GM12878 (cell line): ENCODE data around the gene YIF1B. TPM values are rescaled to one million over a fixed set of nuclear protein-coding genes. Genes with fewer than 3 reads are reported as not detected.
A peak's percentile ranks its signal among the peaks of the same experiment; 100 is the strongest.

Experiments
- ATAC-seq: fragments of 200-7000 bp; cut with Tn5 transposase; 3 replicates; pipeline ENCODE4 v1.9.1; 2020; ENCODE audit warnings: mild to moderate bottlenecking, moderate library complexity
- BruUV-seq: library from RNA; stranded (reverse); fragments of 400-500 nt; replicated peaks from 2 replicates; lab custom pipeline; 2021; lab: Mats Ljungman, UMichigan
- CTCF ChIA-PET: fragments of 300-600 bp; sonication (Branson Sonifier 250); formaldehyde crosslinking; extraction: SDS; loops from one replicate; lab custom pipeline; 2021; ENCODE audit warnings: inconsistent platforms; lab: Yijun Ruan, JAX
- POLR2A ChIA-PET: fragments of 350-600 bp; formaldehyde crosslinking; extraction: SDS; loops from one replicate; lab custom pipeline; 2021; ENCODE audit warnings: inconsistent platforms; lab: Charles Lee
- RAD21 ChIA-PET: fragments of 300-600 bp; sonication (Branson Sonifier 250); formaldehyde crosslinking; loops from one replicate; lab custom pipeline; 2023; ENCODE audit warnings: antibody characterized with exemption; ENCODE audit not compliant: unreplicated experiment; lab: Charles Lee
- SMC1A ChIA-PET: fragments of 300-600 bp; sonication (Branson Sonifier 250); formaldehyde crosslinking; loops from one replicate; lab custom pipeline; 2023; ENCODE audit not compliant: unreplicated experiment, uncharacterized antibody; lab: Charles Lee
- DNase-seq: peaks from one replicate; pipeline ENCODE4 v3.0.0-alpha.2; 2011; ENCODE audit warnings: low read depth, low spot score
- FAIRE-seq: peaks from 3 replicates; lab custom pipeline; 2011; peaks lifted over from hg19 to GRCh38; lab: Jason Lieb, UNC
- H2AFZ ChIP-seq: 2 replicates; pipeline ENCODE4 v1.6.0; 2011; ENCODE audit warnings: low read depth, low read length, control low read depth; ENCODE audit not compliant: control insufficient read depth
- H3K27ac ChIP-seq: 2 replicates; pipeline ENCODE4 v1.5.1; 2011; ENCODE audit warnings: control low read depth; ENCODE audit not compliant: control insufficient read depth, insufficient read depth
- H3K27me3 ChIP-seq, 2 experiments: replicated peaks in 1 of 2; 2 replicates each; pipeline versions ENCODE4 v1.6.0 to v1.6.1; 2011; ENCODE audit warnings: low read length in 1 of 2; ENCODE audit not compliant: control insufficient read depth in 2 of 2, insufficient read depth in 2 of 2
- H3K36me3 ChIP-seq, 2 experiments: 2 replicates each; pipeline ENCODE4 v1.5.1; 2011; ENCODE audit warnings: low read length in 1 of 2; ENCODE audit not compliant: control insufficient read depth in 2 of 2, insufficient read depth in 2 of 2
- H3K4me1 ChIP-seq: 2 replicates; pipeline ENCODE4 v1.6.1; 2011; ENCODE audit warnings: mild to moderate bottlenecking, low read length, moderate library complexity, mixed read lengths; ENCODE audit not compliant: control insufficient read depth, insufficient read depth
- H3K4me2 ChIP-seq: 2 replicates; pipeline ENCODE4 v1.6.0; 2011; ENCODE audit warnings: control low read depth; ENCODE audit not compliant: control insufficient read depth, insufficient read depth
- H3K4me3 ChIP-seq: fragments of 200-600 bp; sonication (generic); 2 replicates; pipeline ENCODE4 v1.5.1; 2016
- H3K79me2 ChIP-seq: 2 replicates; pipeline ENCODE4 v1.6.0; 2011; ENCODE audit warnings: low read length; ENCODE audit not compliant: control insufficient read depth, insufficient read depth
- H3K9ac ChIP-seq: 2 replicates; pipeline ENCODE4 v1.8.0; 2011; ENCODE audit warnings: low read length, control low read depth, mixed read lengths; ENCODE audit not compliant: control insufficient read depth, insufficient read depth
- H3K9me3 ChIP-seq: replicated peaks from 3 replicates; pipeline ENCODE4 v1.5.1; 2011; ENCODE audit warnings: mild to moderate bottlenecking, low read length; ENCODE audit not compliant: control insufficient read depth, insufficient read depth
- H4K20me1 ChIP-seq: 2 replicates; pipeline ENCODE4 v1.6.0; 2011; ENCODE audit not compliant: control insufficient read depth, insufficient read depth
- CEBPZ ChIP-seq: fragments of 150-350 bp; IDR thresholded peaks from 2 replicates; pipeline ENCODE4 v1.6.1; 2016; ENCODE audit warnings: low read depth, low read length
- DPF2 ChIP-seq: fragments of 450-650 bp; IDR thresholded peaks from 2 replicates; pipeline ENCODE4 v1.6.1; 2017; ENCODE audit warnings: mild to moderate bottlenecking
- FOXK2 ChIP-seq: fragments of 450-650 bp; IDR thresholded peaks from 2 replicates; pipeline ENCODE4 v1.6.1; 2017; ENCODE audit warnings: mild to moderate bottlenecking, moderate library complexity
- IKZF1 ChIP-seq: fragments of 450-650 bp; conservative IDR thresholded peaks from 2 replicates; pipeline ENCODE4 v1.6.1; 2017; ENCODE audit warnings: antibody characterized with exemption, mild to moderate bottlenecking
- LARP7 ChIP-seq: fragments of 450-650 bp; IDR thresholded peaks from 2 replicates; pipeline ENCODE4 v1.6.1; 2017; ENCODE audit warnings: mild to moderate bottlenecking
- MLLT1 ChIP-seq: fragments of 450-650 bp; IDR thresholded peaks from 2 replicates; pipeline ENCODE4 v1.6.1; 2016; ENCODE audit warnings: mild to moderate bottlenecking
- MTA2 ChIP-seq: fragments of 450-650 bp; IDR thresholded peaks from 2 replicates; pipeline ENCODE4 v1.6.1; 2016; ENCODE audit warnings: low read depth, mild to moderate bottlenecking, moderate library complexity
- MXI1 ChIP-seq: fragments of 150-350 bp; IDR thresholded peaks from 2 replicates; pipeline ENCODE4 v1.6.1; 2011; ENCODE audit warnings: low read depth, mild to moderate bottlenecking, inconsistent platforms, low read length, improper control_type of control experiment
- NBN ChIP-seq: fragments of 450-650 bp; IDR thresholded peaks from 2 replicates; pipeline ENCODE4 v1.6.1; 2016
- NR2F1 ChIP-seq: fragments of 450-650 bp; conservative IDR thresholded peaks from 2 replicates; pipeline ENCODE4 v1.6.1; 2017; ENCODE audit warnings: mild to moderate bottlenecking
- PKNOX1 ChIP-seq: fragments of 450-650 bp; IDR thresholded peaks from 2 replicates; pipeline ENCODE4 v1.6.1; 2016; ENCODE audit warnings: mild to moderate bottlenecking
- POLR2A ChIP-seq: IDR thresholded peaks from 2 replicates; pipeline ENCODE4 v1.6.1; 2011; ENCODE audit warnings: low read depth, mild to moderate bottlenecking, low read length
- RELB ChIP-seq: fragments of 450-650 bp; IDR thresholded peaks from 2 replicates; pipeline ENCODE4 v1.6.1; 2017; ENCODE audit warnings: low read depth, mild to moderate bottlenecking, moderate library complexity
- TBL1XR1 ChIP-seq: IDR thresholded peaks from 2 replicates; pipeline ENCODE4 v1.6.1; 2012; ENCODE audit warnings: low read depth, low read length, improper control_type of control experiment
- ZNF207 ChIP-seq: fragments of 450-650 bp; IDR thresholded peaks from 2 replicates; pipeline ENCODE4 v1.6.1; 2014; ENCODE audit warnings: antibody characterized with exemption, mild to moderate bottlenecking, borderline replicate concordance
- WGBS: methylation state at CpG from one replicate; pipeline ENCODE4 v1.1.6; 2016; ENCODE audit warnings: low lambda C conversion rate; ENCODE audit not compliant: insufficient replicate concordance, insufficient coverage; ENCODE audit errors: missing lambda C conversion rate; 5-methylcytosine and 5-hydroxymethylcytosine counted together
- in situ Hi-C: fragments of 300-500 bp; cut with MboI; formaldehyde crosslinking; loops from 9 replicates; pipeline ENCODE4 v1.14.3; 2018; ENCODE audit warnings: mixed read lengths
- intact Hi-C: fragments of 100-400 bp; cut with micrococcal nuclease; formaldehyde crosslinking; loops from one replicate; pipeline ENCODE4 v1.14.2; 2022; ENCODE audit not compliant: unreplicated experiment
- polyA plus RNA-seq, 11 experiments: library from polyadenylated mRNA; depleted of rRNA in 4 of 11; unstranded in 6 of 11; stranded (reverse) in 5 of 11; fragments of >200 nt; fragmentation: Nextera tagmentation in 4 of 11; fragmentation: Illumina TruSeq in 1 of 11; extraction: Ambion mirVana in 4 of 11; extraction: Trizol in 1 of 11; gene quantifications; 1 replicate in 1 of 11; 2 replicates in 10 of 11; pipeline versions ENCODE4 v1.2.1 to v1.2.3, GENCODE V29; 2011 to 2016; ENCODE audit warnings: inconsistent platforms in 2 of 11, missing spikeins in 2 of 11, low read depth in 1 of 11
- total RNA-seq, 4 experiments: library from RNA; depleted of rRNA in 3 of 4; stranded (reverse); fragments of >200 nt in 3 of 4; fragmentation: Illumina TruSeq in 1 of 4; extraction: Trizol in 1 of 4; gene quantifications; 2 replicates each; pipeline versions ENCODE4 v1.2.1 to v1.2.3, GENCODE V29; 2013 to 2021

The YIF1B gene
- total and polyA plus RNA-seq, 10 of the 15 experiments (the other 5 are each of a cell fraction or from before 2014, with no cell fraction given) = 1.3 to 106 (median 53.5) TPM

- TF ChIP-seq FOXK2 (no peak), DPF2 (no peak), CEBPZ (no peak), ZNF207 (no peak)
Observed at GRCh38 chr19:38337360-38337653, 21.6 kb upstream of the YIF1B start (continued).

- FAIRE-seq (peak; percentile 97), DNase-seq (peak; percentile 88), ATAC-seq (peak; percentile 77)
- POLR2A ChIA-PET = interaction anchor here (3.1 kb wide), 1 partner anchor 38 kb away, joined by 26 read pairs; the partner anchor contains the start of gene PSMD8
- 13% methylated on average over 33 of the region's 41 CpGs for WGBS
- H3K4me3 ChIP-seq = peak overlapping the region; percentile 79
- no peaks in the 10 kb centered on the region for H3K79me2 ChIP-seq
- H3K4me1 ChIP-seq = peaks cover 3% of the 10 kb centered on the region; the same call in 1 of the 2 replicates
- H3K27ac ChIP-seq = peak overlapping the region; percentile 91
- intact Hi-C loops = no loop called here
- H4K20me1 ChIP-seq = no peaks in the 10 kb centered on the region
- BruUV-seq = no TSS peak
- H2AFZ ChIP-seq = peak overlapping the region; percentile 96
- H3K4me2 ChIP-seq = peak overlapping the region; percentile 95
- RAD21 ChIA-PET = interaction anchor here (0.6 to 2.1 kb wide), 6 partner anchors 37 to 430 kb away, joined by 3 to 30 read pairs (median 6); partner anchors contain the start of genes FAM98C, PSMD8, SIPA1L3 and WDR87
- peak overlapping the region; percentile 70 for H3K9ac ChIP-seq
- no peaks in the 10 kb centered on the region for H3K27me3 ChIP-seq
- no peaks in the 10 kb centered on the region for H3K36me3 ChIP-seq
- H3K9me3 ChIP-seq = no peaks in the 10 kb centered on the region
- SMC1A ChIA-PET = interaction anchor here (0.7 to 3.3 kb wide), 6 partner anchors 37 to 429 kb away, joined by 3 to 21 read pairs (median 6); partner anchors contain the start of genes PSMD8 and SIPA1L3
- in situ Hi-C loops = loop anchor here (5.0 kb wide), 1 partner anchor 36 kb away; the partner anchor contains the start of gene PSMD8
- CTCF ChIA-PET = interaction anchor here (0.9 to 5.3 kb wide), 6 partner anchors 37 to 434 kb away, joined by 3 to 74 read pairs (median 6); partner anchors contain the start of gene PSMD8
- TF ChIP-seq PKNOX1 = peak; percentile 13; the same call in 1 of the 2 replicates
- TF ChIP-seq MLLT1 = peak; percentile 70; the same call in 1 of the 2 replicates
- peak; percentile 10; the same call in 1 of the 2 replicates for TF ChIP-seq IKZF1
- no peak for TF ChIP-seq TBL1XR1
- peak; percentile 88 for TF ChIP-seq NBN
- TF ChIP-seq FOXK2 = peak; percentile 40
- peak; percentile 45; the same call in 1 of the 2 replicates for TF ChIP-seq LARP7
- TF ChIP-seq POLR2A = 0 out of 2 replicates have a peak, but pooled peaks have one; percentile 8
- TF ChIP-seq MXI1 = peak; percentile 80; the same call in 1 of the 2 replicates
- TF ChIP-seq RELB = peak; percentile 30; the same call in 1 of the 2 replicates
- TF ChIP-seq DPF2 = no peak
- no peak for TF ChIP-seq NR2F1
- peak; percentile 54 for TF ChIP-seq MTA2
Observed at GRCh38 chr19:38336638-38337359, 21.1 kb upstream of the YIF1B start.
